DND-41 (cell line): ENCODE data around the gene NPIPA3.
"Not testable (repeated sequence)": the region's sequence is repeated elsewhere in the genome, so short reads cannot be mapped to it uniquely, and the experiment has no call there.

Source experiments
- EZH2 ChIP-seq: IDR thresholded peaks from 3 replicates; pipeline ENCODE4 v1.6.1; 2012; ENCODE audit warnings: borderline replicate concordance, low read depth, mild to moderate bottlenecking, moderate library complexity, low read length, inconsistent platforms; ENCODE audit not compliant: severe bottlenecking
- TF ChIP-seq, protein P1 (sequence below): IDR thresholded peaks from 2 replicates; pipeline ENCODE4 v1.5.1; 2012; ENCODE audit warnings: borderline replicate concordance, low read length, moderate library complexity, mild to moderate bottlenecking; ENCODE audit not compliant: poor library complexity, severe bottlenecking; ENCODE audit errors: extremely low read depth

DNA sequence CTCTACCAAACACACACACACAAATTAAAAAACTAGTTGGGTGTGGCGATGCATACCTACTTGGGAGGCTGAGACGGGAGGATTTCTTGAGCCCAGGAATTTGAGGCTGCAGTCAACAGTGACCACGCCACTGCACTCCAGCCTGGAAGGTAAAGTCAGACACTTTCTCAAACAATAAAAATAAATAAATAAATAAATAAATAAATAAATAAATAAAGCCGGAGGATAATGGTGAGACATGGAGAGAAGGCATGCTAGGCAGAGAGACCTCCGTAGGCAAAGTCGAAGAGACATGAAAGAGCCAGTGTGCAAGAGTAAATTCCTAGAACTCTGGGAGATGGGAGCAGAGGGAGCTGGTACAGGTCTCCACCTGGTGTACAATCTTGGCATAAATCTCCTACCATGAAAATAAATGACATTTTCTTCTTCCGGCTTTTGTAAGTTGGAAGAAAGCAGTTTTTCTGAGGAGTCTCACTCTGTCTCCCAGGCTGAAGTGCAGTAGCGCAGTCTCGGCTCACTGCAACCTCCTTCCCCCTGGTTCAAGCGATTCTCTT, 37.7 kb downstream of the NPIPA3 start:
- TF ChIP-seq, protein P1, sequence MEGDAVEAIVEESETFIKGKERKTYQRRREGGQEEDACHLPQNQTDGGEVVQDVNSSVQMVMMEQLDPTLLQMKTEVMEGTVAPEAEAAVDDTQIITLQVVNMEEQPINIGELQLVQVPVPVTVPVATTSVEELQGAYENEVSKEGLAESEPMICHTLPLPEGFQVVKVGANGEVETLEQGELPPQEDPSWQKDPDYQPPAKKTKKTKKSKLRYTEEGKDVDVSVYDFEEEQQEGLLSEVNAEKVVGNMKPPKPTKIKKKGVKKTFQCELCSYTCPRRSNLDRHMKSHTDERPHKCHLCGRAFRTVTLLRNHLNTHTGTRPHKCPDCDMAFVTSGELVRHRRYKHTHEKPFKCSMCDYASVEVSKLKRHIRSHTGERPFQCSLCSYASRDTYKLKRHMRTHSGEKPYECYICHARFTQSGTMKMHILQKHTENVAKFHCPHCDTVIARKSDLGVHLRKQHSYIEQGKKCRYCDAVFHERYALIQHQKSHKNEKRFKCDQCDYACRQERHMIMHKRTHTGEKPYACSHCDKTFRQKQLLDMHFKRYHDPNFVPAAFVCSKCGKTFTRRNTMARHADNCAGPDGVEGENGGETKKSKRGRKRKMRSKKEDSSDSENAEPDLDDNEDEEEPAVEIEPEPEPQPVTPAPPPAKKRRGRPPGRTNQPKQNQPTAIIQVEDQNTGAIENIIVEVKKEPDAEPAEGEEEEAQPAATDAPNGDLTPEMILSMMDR = not testable (repeated sequence)
- not testable (repeated sequence) for TF ChIP-seq EZH2
